OCI-LY3 (cell line): ENCODE results near the gene DOCK1.

Source experiments
- H2AFZ ChIP-seq: fragments of 200-600, 300-600 bp; shearing (Covaris generic); 2 replicates; pipeline ENCODE4 v1.6.0; 2014; ENCODE audit warnings: antibody characterized with exemption, low read depth, low read length
- H3K27ac ChIP-seq: fragments of 200-600, 300-600 bp; sonication (generic); 2 replicates; pipeline ENCODE4 v1.5.1; 2014; ENCODE audit warnings: mild to moderate bottlenecking, low read length, moderate library complexity, mixed read lengths
- H3K27me3 ChIP-seq: fragments of 200-600, 300-600 bp; sonication (generic); 2 replicates; pipeline ENCODE4 v1.6.1; 2014; ENCODE audit warnings: low read depth, low read length, mixed read lengths
- H3K36me3 ChIP-seq: fragments of 200-600, 300-600 bp; sonication (generic); replicated peaks from 2 replicates; pipeline ENCODE3; 2014; ENCODE audit warnings: low read depth, low read length, mixed read lengths
- H3K4me1 ChIP-seq: fragments of 300-600, 200-600 bp; sonication (generic); 2 replicates; pipeline ENCODE4 v1.6.1; 2014; ENCODE audit warnings: low read length, mixed read lengths
- H3K4me2 ChIP-seq: fragments of 200-600, 300-600 bp; sonication (generic); 2 replicates; pipeline ENCODE4 v1.6.1; 2014; ENCODE audit warnings: low read length, mixed read lengths
- H3K4me3 ChIP-seq: fragments of 300-600, 200-600 bp; sonication (generic); 2 replicates; pipeline ENCODE4 v1.5.1; 2014; ENCODE audit warnings: antibody characterized with exemption, mild to moderate bottlenecking, low read length, moderate library complexity
- H3K79me2 ChIP-seq: fragments of 300-600, 200-600 bp; shearing (Covaris generic); 2 replicates; pipeline ENCODE4 v1.6.1; 2014; ENCODE audit warnings: mild to moderate bottlenecking, low read length, mixed read lengths
- H3K9ac ChIP-seq: fragments of 300-600, 200-600 bp; shearing (Covaris generic); 2 replicates; pipeline ENCODE4 v1.6.0; 2014; ENCODE audit warnings: mild to moderate bottlenecking, low read length, moderate library complexity
- H3K9me3 ChIP-seq: fragments of 200-600, 300-600 bp; shearing (Covaris generic); 2 replicates; pipeline ENCODE4 v1.6.1; 2014; ENCODE audit warnings: low read length, mixed read lengths; ENCODE audit not compliant: insufficient read depth
- H4K20me1 ChIP-seq: fragments of 200-600, 300-600 bp; sonication (generic); 2 replicates; pipeline ENCODE4 v1.6.1; 2016; ENCODE audit warnings: low read length, mixed read lengths; ENCODE audit not compliant: insufficient read depth
- CTCF ChIP-seq: fragments of 200-600, 300-600 bp; sonication (generic); IDR thresholded peaks from 2 replicates; pipeline ENCODE4 v1.5.1; 2014; ENCODE audit warnings: antibody characterized with exemption, low read length, low read depth
- EZH2phosphoT487 ChIP-seq: fragments of 200-600 bp; shearing (Covaris generic); IDR thresholded peaks from 2 replicates; pipeline ENCODE4 v1.6.1; 2018; ENCODE audit warnings: antibody characterized with exemption, mixed run types, low read depth

Gene DOCK1

GRCh38 chr10:127349737-127350136, 444.5 kb downstream of the DOCK1 start:
- H3K27ac ChIP-seq: no peak overlapping the region

GRCh38 chr10:127351542-127351941, 446.3 kb downstream of the DOCK1 start:
- H3K27ac ChIP-seq: no peak overlapping the region
- no peaks in the 10 kb centered on the region for H3K9me3 ChIP-seq
- no peak overlapping the region for H3K9ac ChIP-seq
- H3K4me1 ChIP-seq: no peaks in the 10 kb centered on the region
- H3K4me3 ChIP-seq: no peak overlapping the region
- H2AFZ ChIP-seq: no peak overlapping the region
- H3K36me3 ChIP-seq: no peaks in the 10 kb centered on the region
- no peaks in the 10 kb centered on the region for H4K20me1 ChIP-seq
- no peak overlapping the region for H3K4me2 ChIP-seq
- TF ChIP-seq CTCF: no peak
- no peaks in the 10 kb centered on the region for H3K79me2 ChIP-seq
- no peaks in the 10 kb centered on the region for H3K27me3 ChIP-seq

More at GRCh38 chr10:127349737-127350136, 444.5 kb downstream of the DOCK1 start:
- no peaks in the 10 kb centered on the region for H3K4me1 ChIP-seq
- H3K79me2 ChIP-seq: no peaks in the 10 kb centered on the region
- no peaks in the 10 kb centered on the region for H3K27me3 ChIP-seq
- no peak overlapping the region for H3K4me2 ChIP-seq
- H3K36me3 ChIP-seq: no peaks in the 10 kb centered on the region
- no peaks in the 10 kb centered on the region for H4K20me1 ChIP-seq
- H2AFZ ChIP-seq: no peak overlapping the region
- H3K9me3 ChIP-seq: no peaks in the 10 kb centered on the region
- no peak for TF ChIP-seq EZH2phosphoT487
- TF ChIP-seq CTCF: no peak
- no peak overlapping the region for H3K4me3 ChIP-seq
- H3K9ac ChIP-seq: no peak overlapping the region

- H3K4me2 ChIP-seq: no peak overlapping the region
- H3K9me3 ChIP-seq: no peaks in the 10 kb centered on the region
- no peak for TF ChIP-seq CTCF
- TF ChIP-seq EZH2phosphoT487: no peak
- no peak overlapping the region for H3K27ac ChIP-seq
- H3K9ac ChIP-seq: no peak overlapping the region
- H3K4me3 ChIP-seq: no peak overlapping the region
- H2AFZ ChIP-seq: no peak overlapping the region
- no peaks in the 10 kb centered on the region for H3K79me2 ChIP-seq
- H3K4me1 ChIP-seq: no peaks in the 10 kb centered on the region
- no peaks in the 10 kb centered on the region for H4K20me1 ChIP-seq
- H3K27me3 ChIP-seq: no peaks in the 10 kb centered on the region
- H3K36me3 ChIP-seq: no peaks in the 10 kb centered on the region
These were observed 448.3 kb downstream of the DOCK1 start for GRCh38 chr10:127353544-127353943.

- Histone ChIP-seq H3K4me3 (no peak overlapping the region), H3K9ac (no peak overlapping the region), H3K4me1 (no peaks in the 10 kb centered on the region), H3K27ac (no peak overlapping the region), H2AFZ (no peak overlapping the region), H4K20me1 (no peaks in the 10 kb centered on the region), H3K27me3 (no peaks in the 10 kb centered on the region), H3K4me2 (no peak overlapping the region), H3K9me3 (no peaks in the 10 kb centered on the region), H3K36me3 (no peaks in the 10 kb centered on the region), H3K79me2 (no peaks in the 10 kb centered on the region)
- no peak for TF ChIP-seq CTCF
- TF ChIP-seq EZH2phosphoT487: no peak
These were observed 449.0 kb downstream of the DOCK1 start for GRCh38 chr10:127354255-127354654.
